ENCODE measurements around the gene ASB6.

ASB6 gene

GRCh38 chr9:129678844-129679243 lies 36.9 kb upstream of the ASB6 start:
- Histone ChIP-seq H3K4me3 (ENCODE audit: low read depth, low read length) (no peak overlapping the region), H3K9ac (no peak overlapping the region), H2AFZ (no peak overlapping the region), H3K27me3 (ENCODE audit: control insufficient read depth, insufficient read depth, low read length) (no peaks in the 10 kb centered on the region), H3K4me1 (no peaks in the 10 kb centered on the region), H3K27ac (no peak overlapping the region), H3K4me2 (ENCODE audit: low read length) (no peak overlapping the region), H3K36me3 (ENCODE audit: control insufficient read depth, insufficient read depth, low read length) (no peaks in the 10 kb centered on the region), H3K9me3 (ENCODE audit: control insufficient read depth, low read length) (no peaks in the 10 kb centered on the region), H3K79me2 (no peaks in the 10 kb centered on the region)
- TF ChIP-seq CTCF (IDR thresholded peaks at IDR 0.05) = no peak

- H3K79me2 ChIP-seq = no peaks in the 10 kb centered on the region
- no peaks in the 10 kb centered on the region for H3K36me3 ChIP-seq (ENCODE audit: control insufficient read depth, insufficient read depth, low read length)
- TF ChIP-seq CTCF (IDR thresholded peaks at IDR 0.05) = no peak
- H2AFZ ChIP-seq = no peak overlapping the region
- no peak overlapping the region for H3K4me2 ChIP-seq (ENCODE audit: low read length)
- no peak overlapping the region for H3K4me3 ChIP-seq (ENCODE audit: low read depth, low read length)
- no peaks in the 10 kb centered on the region for H3K9me3 ChIP-seq (ENCODE audit: control insufficient read depth, low read length)
- H3K4me1 ChIP-seq = no peaks in the 10 kb centered on the region
- H3K9ac ChIP-seq = no peak overlapping the region
- H3K27me3 ChIP-seq (ENCODE audit: control insufficient read depth, insufficient read depth, low read length) = no peaks in the 10 kb centered on the region
- H3K27ac ChIP-seq = no peak overlapping the region
Measured at GRCh38 chr9:129677456-129677855, 35.5 kb upstream of the ASB6 start.

- Histone ChIP-seq H3K36me3 (ENCODE audit: control insufficient read depth, insufficient read depth, low read length) (no peaks in the 10 kb centered on the region), H3K27ac (no peak overlapping the region), H3K4me3 (ENCODE audit: low read depth, low read length) (no peak overlapping the region), H3K79me2 (no peaks in the 10 kb centered on the region), H2AFZ (no peak overlapping the region), H3K9me3 (ENCODE audit: control insufficient read depth, low read length) (no peaks in the 10 kb centered on the region), H3K27me3 (ENCODE audit: control insufficient read depth, insufficient read depth, low read length) (no peaks in the 10 kb centered on the region), H3K4me2 (ENCODE audit: low read length) (no peak overlapping the region), H3K9ac (no peak overlapping the region), H3K4me1 (no peaks in the 10 kb centered on the region)
- TF ChIP-seq CTCF (IDR thresholded peaks at IDR 0.05) = no peak
Measured at GRCh38 chr9:129676975-129677374, 35.0 kb upstream of the ASB6 start.

GRCh38 chr9:129676287-129676686 lies 34.3 kb upstream of the ASB6 start:
- Histone ChIP-seq H3K9me3 (ENCODE audit: control insufficient read depth, low read length) (no peaks in the 10 kb centered on the region), H3K36me3 (ENCODE audit: control insufficient read depth, insufficient read depth, low read length) (no peaks in the 10 kb centered on the region), H3K9ac (no peak overlapping the region), H3K4me1 (no peaks in the 10 kb centered on the region), H2AFZ (no peak overlapping the region), H3K4me2 (ENCODE audit: low read length) (no peak overlapping the region), H3K79me2 (no peaks in the 10 kb centered on the region), H3K27me3 (ENCODE audit: control insufficient read depth, insufficient read depth, low read length) (no peaks in the 10 kb centered on the region), H3K27ac (no peak overlapping the region), H3K4me3 (ENCODE audit: low read depth, low read length) (no peak overlapping the region)
- no peak for TF ChIP-seq CTCF (IDR thresholded peaks at IDR 0.05)

- no peaks in the 10 kb centered on the region for H3K27me3 ChIP-seq (ENCODE audit: control insufficient read depth, insufficient read depth, low read length)
- no peak overlapping the region for H3K9ac ChIP-seq
- no peak overlapping the region for H2AFZ ChIP-seq
- TF ChIP-seq CTCF (IDR thresholded peaks at IDR 0.05) = no peak
- H3K36me3 ChIP-seq (ENCODE audit: control insufficient read depth, insufficient read depth, low read length) = no peaks in the 10 kb centered on the region
- no peak overlapping the region for H3K4me3 ChIP-seq (ENCODE audit: low read depth, low read length)
- H3K27ac ChIP-seq = no peak overlapping the region
- no peak overlapping the region for H3K4me2 ChIP-seq (ENCODE audit: low read length)
- no peaks in the 10 kb centered on the region for H3K79me2 ChIP-seq
- no peaks in the 10 kb centered on the region for H3K4me1 ChIP-seq
- H3K9me3 ChIP-seq (ENCODE audit: control insufficient read depth, low read length) = no peaks in the 10 kb centered on the region
Measured at GRCh38 chr9:129675620-129676019, 33.7 kb upstream of the ASB6 start.

Data from parathyroid adenoma (tissue), 2 donors.